ENCODE results near the gene PPP3CA. TPM values are rescaled to one million over a fixed set of nuclear protein-coding genes. Genes with fewer than 3 reads are reported as not detected.
A peak's percentile ranks its signal among the peaks of the same experiment; 100 is the strongest.

The PPP3CA gene
- total RNA-seq, 1 experiment from 2014 or later, result 129 TPM

DNA sequence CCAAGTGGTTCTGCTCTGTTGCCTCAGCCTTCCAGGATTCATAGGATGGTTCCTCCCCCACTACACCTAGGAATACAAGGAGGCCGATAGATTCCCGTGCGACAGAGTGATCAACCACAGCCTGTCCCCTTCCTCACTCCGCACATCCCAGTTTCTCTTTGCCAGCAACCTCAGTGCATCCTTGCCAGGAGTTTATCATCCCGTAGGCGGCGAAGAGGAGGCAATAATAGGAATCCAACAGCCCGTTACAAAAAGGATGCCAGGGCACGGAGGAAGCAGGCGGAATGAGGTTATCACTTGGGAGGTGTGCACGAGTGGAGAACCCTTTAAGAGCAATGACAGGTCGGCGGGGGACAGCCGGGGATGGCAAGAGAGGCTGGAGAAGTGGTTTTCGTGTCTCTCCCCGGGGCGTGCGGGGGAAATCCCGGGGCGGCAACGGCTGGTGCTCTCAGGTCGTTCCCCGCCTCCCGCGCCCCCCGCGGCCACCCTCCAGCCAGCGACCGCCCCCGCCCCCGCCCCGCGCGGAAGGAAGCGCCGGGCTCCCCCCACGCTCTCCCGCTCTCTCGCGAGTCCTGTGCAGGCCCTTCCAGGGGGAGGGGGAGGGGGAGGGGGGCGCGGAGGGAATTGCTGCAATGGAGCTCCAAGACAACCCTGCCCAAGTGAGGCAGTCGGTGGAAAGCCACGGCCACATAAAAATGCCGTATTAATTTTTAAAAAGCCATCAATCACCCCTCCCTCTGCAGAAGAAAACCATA, 1.6 kb downstream of the PPP3CA start:
- peak; percentile 79 for DNase-seq (ENCODE audit: low spot score)
- Histone ChIP-seq H3K36me3 (ENCODE audit: insufficient read depth, low read length, poor library complexity, severe bottlenecking) (no peaks in the 10 kb centered on the region), H3K4me3 (ENCODE audit: low read depth, low read length, poor library complexity, severe bottlenecking) (peak overlapping the region; percentile 98), H3K4me1 (ENCODE audit: insufficient read depth, low read length, poor library complexity, severe bottlenecking) (peaks cover 41% of the 10 kb centered on the region), H3K27me3 (replicated peaks; ENCODE audit: insufficient read depth, low read depth, low read length, poor library complexity) (no peaks in the 10 kb centered on the region), H3K27ac (ENCODE audit: low read depth, low read length, poor library complexity, severe bottlenecking) (peak overlapping the region; percentile 91), H3K9me3 (ENCODE audit: low read depth, low read length, poor library complexity, severe bottlenecking) (no peaks in the 10 kb centered on the region)
- TSS peak; percentile 25 for BruUV-seq (replicated peaks)
- POLR2A ChIA-PET (ENCODE audit: low non-redundant PET), result interaction anchor here (0.6 kb wide), 2 partner anchors 9 to 22 kb away, joined by 5 to 7 read pairs; no protein-coding TSS in a partner anchor
- CTCF ChIA-PET, result no interaction called here
- no peak for TF ChIP-seq EZH2 (IDR thresholded peaks at IDR 0.05; ENCODE audit: borderline replicate concordance, low read depth, low read length, poor library complexity, severe bottlenecking)
- TF ChIP-seq, protein P1, sequence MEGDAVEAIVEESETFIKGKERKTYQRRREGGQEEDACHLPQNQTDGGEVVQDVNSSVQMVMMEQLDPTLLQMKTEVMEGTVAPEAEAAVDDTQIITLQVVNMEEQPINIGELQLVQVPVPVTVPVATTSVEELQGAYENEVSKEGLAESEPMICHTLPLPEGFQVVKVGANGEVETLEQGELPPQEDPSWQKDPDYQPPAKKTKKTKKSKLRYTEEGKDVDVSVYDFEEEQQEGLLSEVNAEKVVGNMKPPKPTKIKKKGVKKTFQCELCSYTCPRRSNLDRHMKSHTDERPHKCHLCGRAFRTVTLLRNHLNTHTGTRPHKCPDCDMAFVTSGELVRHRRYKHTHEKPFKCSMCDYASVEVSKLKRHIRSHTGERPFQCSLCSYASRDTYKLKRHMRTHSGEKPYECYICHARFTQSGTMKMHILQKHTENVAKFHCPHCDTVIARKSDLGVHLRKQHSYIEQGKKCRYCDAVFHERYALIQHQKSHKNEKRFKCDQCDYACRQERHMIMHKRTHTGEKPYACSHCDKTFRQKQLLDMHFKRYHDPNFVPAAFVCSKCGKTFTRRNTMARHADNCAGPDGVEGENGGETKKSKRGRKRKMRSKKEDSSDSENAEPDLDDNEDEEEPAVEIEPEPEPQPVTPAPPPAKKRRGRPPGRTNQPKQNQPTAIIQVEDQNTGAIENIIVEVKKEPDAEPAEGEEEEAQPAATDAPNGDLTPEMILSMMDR (conservative IDR thresholded peaks at IDR 0.05; ENCODE audit: low read depth, low read length), result no peak
- intact Hi-C loops (cut with micrococcal nuclease; ENCODE audit: unreplicated experiment), result loop anchor here (5.0 kb wide), 3 partner anchors 158 to 387 kb away; no protein-coding TSS in a partner anchor

DNA sequence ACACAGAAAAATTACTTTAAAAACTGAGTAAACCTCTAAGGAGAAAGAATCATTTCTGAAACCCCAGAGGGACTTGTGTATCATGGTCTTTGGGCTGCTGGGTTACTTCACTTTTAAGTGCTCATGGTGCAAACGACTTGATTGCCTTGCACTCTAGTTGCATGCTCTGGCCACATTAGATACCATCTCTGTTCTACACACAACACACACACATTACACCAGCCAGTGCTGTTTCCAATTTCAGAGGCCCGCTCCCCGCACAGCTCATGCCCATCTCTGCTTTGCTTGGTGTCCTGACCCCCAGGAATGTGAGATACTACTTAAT, 2.1 kb downstream of the PPP3CA start:
- peak overlapping the region; percentile 91 for H3K27ac ChIP-seq (ENCODE audit: low read depth, low read length, poor library complexity, severe bottlenecking)
- H3K4me1 ChIP-seq (ENCODE audit: insufficient read depth, low read length, poor library complexity, severe bottlenecking), result peaks cover 45% of the 10 kb centered on the region
- peak overlapping the region; percentile 98 for H3K4me3 ChIP-seq (ENCODE audit: low read depth, low read length, poor library complexity, severe bottlenecking)
- BruUV-seq (replicated peaks), result no TSS peak
- TF ChIP-seq, protein P1 (conservative IDR thresholded peaks at IDR 0.05; ENCODE audit: low read depth, low read length), result no peak
- no peak for TF ChIP-seq EZH2 (IDR thresholded peaks at IDR 0.05; ENCODE audit: borderline replicate concordance, low read depth, low read length, poor library complexity, severe bottlenecking)
- ChIA-PET POLR2A (ENCODE audit: low non-redundant PET) (no interaction called here), CTCF (no interaction called here)
- no peaks in the 10 kb centered on the region for H3K27me3 ChIP-seq (replicated peaks; ENCODE audit: insufficient read depth, low read depth, low read length, poor library complexity)
- peak; percentile 50 for DNase-seq (ENCODE audit: low spot score)
- intact Hi-C loops (cut with micrococcal nuclease; ENCODE audit: unreplicated experiment), result loop anchor here (5.0 kb wide), 3 partner anchors 158 to 387 kb away; no protein-coding TSS in a partner anchor
- no peaks in the 10 kb centered on the region for H3K36me3 ChIP-seq (ENCODE audit: insufficient read depth, low read length, poor library complexity, severe bottlenecking)
- H3K9me3 ChIP-seq (ENCODE audit: low read depth, low read length, poor library complexity, severe bottlenecking), result no peaks in the 10 kb centered on the region

DNA sequence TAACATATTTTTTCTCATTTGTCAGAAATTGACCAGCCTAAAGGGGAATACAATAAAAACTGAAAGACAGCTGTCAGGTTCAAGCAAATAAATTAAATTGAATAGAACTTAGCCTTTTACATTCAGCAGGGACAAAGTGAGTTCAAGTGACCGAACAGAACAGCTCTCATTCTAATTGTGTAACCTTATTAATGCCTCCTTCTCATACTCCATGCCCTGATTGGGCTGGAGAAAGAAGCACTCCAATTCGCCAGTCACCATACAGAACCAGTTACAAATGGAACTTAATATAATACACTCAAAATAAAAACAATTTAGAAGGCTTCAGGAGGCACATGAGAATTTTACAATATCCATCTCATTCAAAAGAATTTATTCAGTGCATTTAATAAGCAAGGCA, 8.0 kb downstream of the PPP3CA start:
- BruUV-seq (replicated peaks), result no TSS peak
- CTCF ChIA-PET, result no interaction called here
- intact Hi-C loops (cut with micrococcal nuclease; ENCODE audit: unreplicated experiment), result loop anchor here (5.0 to 10.0 kb wide), 2 partner anchors 162 to 925 kb away; no protein-coding TSS in a partner anchor

More for the DNA sequence above, 8.0 kb downstream of the PPP3CA start:
- Histone ChIP-seq H3K4me1 (ENCODE audit: insufficient read depth, low read length, poor library complexity, severe bottlenecking) (peaks cover 75% of the 10 kb centered on the region), H3K27ac (ENCODE audit: low read depth, low read length, poor library complexity, severe bottlenecking) (no peak overlapping the region), H3K27me3 (replicated peaks; ENCODE audit: insufficient read depth, low read depth, low read length, poor library complexity) (no peaks in the 10 kb centered on the region), H3K4me3 (ENCODE audit: low read depth, low read length, poor library complexity, severe bottlenecking) (no peak overlapping the region), H3K36me3 (ENCODE audit: insufficient read depth, low read length, poor library complexity, severe bottlenecking) (no peaks in the 10 kb centered on the region), H3K9me3 (ENCODE audit: low read depth, low read length, poor library complexity, severe bottlenecking) (no peaks in the 10 kb centered on the region)
- POLR2A ChIA-PET (ENCODE audit: low non-redundant PET), result no interaction called here
- DNase-seq (ENCODE audit: low spot score), result no peak
- TF ChIP-seq EZH2 (IDR thresholded peaks at IDR 0.05; ENCODE audit: borderline replicate concordance, low read depth, low read length, poor library complexity, severe bottlenecking), result no peak

Data from A673 (cell line).